Stimulated activated CD8-positive, alpha-beta memory T cell treated with anti-CD3 and anti-CD28 coated beads, Interleukin-2, amount 100 ng/mL, for 1 hour (primary cell): ENCODE measurements around the gene TUB.

ENCODE experiments used
- DNase-seq, 2 donors: peaks; one replicate each; pipeline ENCODE4 v3.0.0-alpha.2; 2020; ENCODE audit warnings: low read depth in 2 of 2

Gene TUB

DNA sequence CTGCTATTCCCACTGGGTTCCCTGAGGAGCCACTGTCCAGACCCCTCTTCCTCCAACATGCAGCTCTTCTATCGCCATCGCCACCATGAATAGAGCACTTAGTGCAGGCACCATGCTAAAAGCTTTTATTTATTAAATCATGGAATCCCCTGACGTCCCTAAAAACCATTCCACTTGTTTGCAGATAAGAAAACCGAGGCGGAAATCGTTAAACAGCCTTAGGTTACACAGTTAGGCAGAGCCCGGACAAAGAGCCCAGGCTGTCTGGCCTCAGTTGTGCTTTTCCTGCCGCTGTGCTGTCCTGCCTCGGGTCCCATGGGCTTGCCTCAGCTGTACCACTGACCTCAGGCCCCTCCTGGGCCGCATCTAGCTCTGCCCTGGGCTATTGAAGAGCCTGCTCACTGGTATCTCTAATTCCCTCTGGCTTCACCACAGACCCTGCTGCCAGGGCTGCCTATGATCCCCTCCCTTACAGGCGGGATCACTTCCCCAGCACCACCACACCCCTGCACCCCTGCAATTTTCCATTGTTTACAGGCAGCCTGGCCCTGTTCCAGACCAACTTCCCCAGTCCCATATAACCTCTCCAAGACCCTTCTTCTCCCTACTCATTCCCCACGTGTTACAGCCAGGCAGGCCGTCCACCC is 13.0 kb upstream of the TUB start:
- no peak for DNase-seq

DNA sequence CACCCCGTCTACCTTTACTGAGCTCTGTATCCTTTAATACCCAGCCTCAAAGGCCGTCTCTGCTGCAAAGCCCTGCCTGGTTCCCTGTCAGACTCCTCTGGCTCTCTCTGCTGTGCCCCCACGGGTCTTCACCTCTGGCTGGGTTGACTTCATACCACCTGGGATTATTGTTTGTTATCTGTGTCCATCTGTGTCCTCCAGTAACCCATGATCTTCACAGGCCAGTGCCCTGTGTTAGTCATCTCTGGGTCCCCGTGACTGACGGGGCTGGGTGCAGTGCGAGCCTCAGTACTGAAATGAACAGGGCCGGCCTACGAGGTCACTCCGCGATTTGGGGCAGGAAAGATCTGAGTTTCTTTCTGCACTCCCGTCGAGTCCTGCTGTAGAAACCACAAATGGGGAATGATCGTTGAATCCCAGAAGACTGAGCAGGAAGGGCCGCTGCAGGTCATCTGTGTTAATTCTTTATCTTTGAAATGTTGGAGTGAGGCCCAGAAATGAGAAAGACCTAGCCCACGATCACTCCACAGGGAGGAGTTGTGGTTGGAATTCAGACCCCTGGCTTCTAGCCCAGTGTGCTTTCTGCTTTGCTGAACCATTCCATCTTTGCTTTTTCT is 12.3 kb upstream of the TUB start:
- no peak for DNase-seq

DNA sequence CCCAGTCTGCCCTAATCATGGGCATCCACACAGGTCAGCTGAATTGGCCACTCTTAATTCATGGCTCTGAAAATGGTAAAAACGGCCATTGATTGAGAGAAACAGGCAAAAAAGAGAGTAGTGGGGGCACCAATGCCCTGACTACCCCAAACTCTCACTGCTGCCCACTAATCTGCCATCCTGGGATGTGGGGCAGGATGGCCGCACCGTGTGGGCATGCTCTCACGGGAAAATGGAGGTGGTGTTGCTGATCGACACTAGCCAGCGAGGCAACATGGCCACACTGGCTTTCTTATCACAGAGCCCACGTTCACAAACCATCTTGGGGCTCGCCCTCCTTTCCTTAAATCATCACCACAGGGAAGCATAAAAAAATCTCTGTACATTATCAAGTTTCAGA is 11.2 kb upstream of the TUB start:
- DNase-seq: no peak

- DNase-seq: no peak
These were observed 10.4 kb upstream of the TUB start for GRCh38 chr11:8070417-8071115.

DNA sequence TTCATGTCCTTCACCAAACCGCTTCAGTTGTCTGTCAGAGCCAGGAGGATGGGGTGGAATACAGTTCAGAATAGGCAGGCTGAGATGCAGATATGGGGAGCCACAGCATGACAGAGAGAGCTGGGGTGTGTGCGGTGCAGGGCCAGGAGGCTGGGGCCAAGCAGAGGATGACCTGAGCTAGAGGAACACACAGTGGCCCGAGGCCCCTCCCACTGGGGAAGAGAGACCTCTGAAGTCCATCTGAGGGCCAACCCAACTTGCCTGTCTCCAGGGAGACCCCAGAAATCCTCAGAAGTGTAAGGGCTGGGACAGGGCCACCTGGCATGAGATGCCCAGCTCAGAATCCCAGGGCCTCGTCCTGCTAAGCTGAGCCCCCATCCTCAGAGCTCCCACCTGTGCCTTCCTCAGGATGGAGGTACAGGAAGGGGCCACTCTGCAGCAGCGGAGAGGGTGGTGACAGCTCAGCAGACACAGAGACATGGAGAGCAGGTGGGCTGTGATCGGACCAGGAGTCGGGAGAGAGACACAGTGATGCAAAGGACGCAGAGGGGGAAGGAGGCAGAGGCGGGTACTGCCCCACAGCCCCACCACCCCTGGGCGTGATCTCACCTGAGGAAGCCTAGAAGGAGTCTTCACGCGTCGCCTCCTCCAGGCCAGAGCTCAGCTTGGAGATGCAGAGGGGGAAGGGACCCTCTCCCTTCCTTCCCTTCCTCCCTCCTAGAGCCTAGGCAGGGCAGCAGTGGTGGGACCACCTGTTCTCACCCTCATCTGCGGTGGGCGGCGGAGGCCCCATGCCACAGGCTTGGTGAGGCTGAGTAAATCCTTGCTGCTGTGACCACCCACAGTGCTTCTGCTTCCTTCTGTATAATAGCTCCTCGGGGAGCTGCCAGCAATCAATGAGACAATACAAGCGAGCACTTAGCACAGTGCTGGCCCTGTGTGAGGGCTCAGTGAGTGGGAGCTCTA is 9.1 kb upstream of the TUB start:
- no peak for DNase-seq

DNA sequence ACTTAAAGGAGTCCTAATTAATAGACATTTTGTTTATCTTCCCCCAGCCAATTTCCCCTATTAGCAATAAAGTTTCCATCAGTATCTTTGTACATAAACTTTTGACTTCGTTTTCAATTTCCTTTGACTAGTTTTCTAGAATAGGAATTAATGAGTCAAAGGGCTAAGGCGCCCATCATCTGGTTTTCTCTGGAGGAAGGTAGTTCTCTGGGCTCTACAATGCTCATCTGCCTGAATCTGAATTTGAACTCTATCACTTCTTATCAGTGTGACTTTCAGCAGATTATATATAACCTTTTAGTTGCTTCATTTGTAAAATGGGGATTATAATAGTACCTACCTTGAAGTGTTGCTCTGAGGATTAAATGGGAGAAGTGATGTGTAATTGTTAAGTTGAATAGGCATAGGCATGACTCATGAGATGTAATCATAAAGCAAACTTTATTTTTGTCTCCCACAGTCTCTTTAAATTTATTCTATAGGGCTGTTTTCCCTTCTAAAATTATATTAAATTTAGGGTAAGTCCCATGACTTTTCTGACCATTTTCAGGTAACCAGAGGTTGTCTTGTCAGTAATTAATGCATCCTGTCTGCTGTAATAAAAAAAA is 5.8 kb upstream of the TUB start:
- no peak for DNase-seq

- DNase-seq: no peak
These were observed 1.8 kb upstream of the TUB start for GRCh38 chr11:8079111-8079675.

DNA sequence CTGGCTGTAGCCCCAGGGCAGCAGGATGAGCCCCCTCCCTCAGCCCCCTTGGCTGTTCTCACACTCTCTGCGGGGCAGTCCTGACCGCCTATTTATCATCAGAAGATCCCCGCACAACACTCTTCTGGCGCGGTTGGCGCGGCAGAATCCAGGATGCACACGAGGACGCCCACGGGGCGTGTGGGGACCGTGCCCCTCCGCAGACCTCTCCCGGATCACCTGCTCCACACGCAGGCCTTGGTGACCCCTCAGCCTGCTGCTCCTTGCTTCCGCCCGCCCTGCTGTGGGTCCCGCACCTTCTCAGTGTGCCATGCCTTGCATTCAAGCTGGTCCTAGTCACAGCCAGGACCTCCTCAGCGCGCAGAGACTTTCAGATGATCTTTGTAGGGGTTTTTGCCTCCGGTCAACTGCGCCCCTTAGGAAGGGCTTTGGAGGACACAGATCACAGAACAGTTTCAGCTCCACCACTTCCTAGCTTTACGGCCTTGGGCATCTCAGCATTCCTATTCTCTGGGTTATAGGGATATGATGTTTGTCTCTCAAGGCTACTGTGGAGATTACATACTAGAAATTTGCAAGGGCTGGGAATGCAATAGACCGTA is 841 bp upstream of the TUB start:
- DNase-seq: no peak

GRCh38 chr11:8081591-8082250 is 710 bp downstream of the TUB start:
- no peak for DNase-seq

DNA sequence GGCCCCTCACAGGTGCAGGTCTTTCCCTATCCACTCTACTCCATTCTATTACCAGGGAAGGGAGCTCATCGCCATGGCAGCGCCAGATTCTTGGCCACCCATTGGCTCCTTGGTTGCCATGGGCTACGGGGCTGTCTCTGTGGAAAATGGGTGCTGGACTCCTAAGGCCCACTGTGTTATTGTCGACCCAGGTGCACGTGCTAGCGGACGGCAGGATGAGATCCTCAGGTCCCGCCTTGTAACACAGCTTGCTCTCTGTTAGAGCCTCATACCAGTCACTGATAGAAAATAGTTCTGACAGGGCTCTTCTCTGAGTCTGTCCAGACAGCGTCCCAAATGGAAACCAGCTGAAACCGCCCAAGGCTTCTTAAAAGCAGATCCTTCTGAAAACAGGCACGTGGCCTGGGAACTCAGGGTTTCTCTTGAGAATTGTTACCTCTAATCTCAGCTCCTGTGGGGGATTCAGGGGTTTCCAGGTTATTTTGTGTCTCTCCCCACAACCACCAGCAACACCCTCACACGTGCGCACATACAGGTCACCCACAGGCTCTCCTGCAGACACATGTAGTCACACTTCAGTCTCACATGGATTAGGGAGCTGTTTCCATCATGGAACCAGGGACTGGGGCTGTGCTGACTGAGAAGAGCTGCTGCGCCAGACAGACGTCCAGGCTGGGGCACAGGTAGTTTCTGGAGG is 1.5 kb downstream of the TUB start:
- DNase-seq: no peak

DNA sequence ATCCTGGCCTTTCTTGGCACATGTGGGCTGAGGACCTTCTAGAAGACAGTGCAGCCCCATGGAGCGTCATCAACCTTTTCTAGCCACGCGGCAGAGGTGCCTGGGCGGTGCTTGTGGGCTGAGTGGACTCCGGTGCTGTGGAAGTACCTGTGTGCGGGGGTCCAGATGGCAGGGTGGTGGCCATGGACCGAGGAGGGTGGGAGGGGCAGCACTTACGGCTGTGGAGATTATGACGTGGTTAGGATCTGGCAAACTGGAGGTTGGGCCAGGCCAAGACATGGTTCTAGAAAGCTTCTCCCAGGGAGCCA is 2.0 kb downstream of the TUB start:
- DNase-seq: no peak

- no peak for DNase-seq
These were observed 2.9 kb downstream of the TUB start for GRCh38 chr11:8083871-8084281.

- DNase-seq: no peak
These were observed 3.3 kb downstream of the TUB start for GRCh38 chr11:8084352-8084751.

DNA sequence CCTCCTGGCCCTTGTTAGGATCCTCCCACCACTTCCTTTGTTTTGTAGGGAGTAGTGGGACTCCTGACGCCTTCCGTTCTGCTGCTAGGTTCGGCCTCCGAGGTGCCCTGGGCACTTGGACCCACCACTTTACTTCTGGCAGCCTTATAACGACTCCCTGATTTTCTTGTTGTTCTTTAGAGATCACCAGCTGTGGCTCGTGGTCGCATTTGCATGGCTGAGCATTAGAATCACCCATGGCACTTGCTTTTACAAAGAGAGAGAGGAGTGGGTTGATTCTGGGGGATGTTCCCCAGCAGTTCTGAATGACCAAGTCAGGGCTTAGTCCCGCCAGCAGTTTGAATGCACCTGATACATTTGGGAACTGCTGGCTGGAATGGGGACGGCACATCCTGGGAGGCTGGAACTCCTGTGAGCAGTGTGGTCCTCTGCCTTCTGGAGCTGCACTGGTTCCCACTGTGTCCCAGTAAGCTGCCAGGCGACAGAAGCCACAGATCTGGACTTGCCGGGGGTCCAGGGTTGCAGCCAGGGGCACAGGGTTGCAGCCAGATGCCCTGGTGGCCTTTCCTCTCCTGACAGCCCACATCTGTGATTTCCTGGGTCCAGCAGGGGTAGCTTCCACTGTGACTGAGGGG is 4.1 kb downstream of the TUB start:
- no peak for DNase-seq

- no peak for DNase-seq
These were observed 5.0 kb downstream of the TUB start for GRCh38 chr11:8086001-8086479.

- DNase-seq: no peak
These were observed 5.6 kb downstream of the TUB start for GRCh38 chr11:8086571-8086970.

DNA sequence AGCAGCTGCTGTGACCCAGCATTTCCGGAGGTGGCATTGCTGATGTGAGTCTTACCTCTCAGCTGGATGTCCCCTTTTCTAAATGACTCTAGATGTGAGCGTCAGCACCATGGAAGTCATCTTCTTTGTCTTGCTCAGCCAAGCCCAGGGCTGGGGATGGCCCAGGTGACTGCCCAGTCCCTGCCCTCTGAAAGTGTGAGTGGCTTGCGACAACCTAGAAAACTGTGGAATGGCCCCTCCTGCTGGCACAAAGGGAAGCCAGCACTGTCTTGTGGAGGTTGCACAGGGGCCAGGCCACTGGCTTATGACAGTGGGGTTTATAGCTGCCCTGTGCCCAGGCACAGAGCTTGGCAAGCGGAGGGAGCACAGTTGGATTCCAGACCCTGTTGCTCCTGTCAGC is 6.2 kb downstream of the TUB start:
- DNase-seq: no peak

DNA sequence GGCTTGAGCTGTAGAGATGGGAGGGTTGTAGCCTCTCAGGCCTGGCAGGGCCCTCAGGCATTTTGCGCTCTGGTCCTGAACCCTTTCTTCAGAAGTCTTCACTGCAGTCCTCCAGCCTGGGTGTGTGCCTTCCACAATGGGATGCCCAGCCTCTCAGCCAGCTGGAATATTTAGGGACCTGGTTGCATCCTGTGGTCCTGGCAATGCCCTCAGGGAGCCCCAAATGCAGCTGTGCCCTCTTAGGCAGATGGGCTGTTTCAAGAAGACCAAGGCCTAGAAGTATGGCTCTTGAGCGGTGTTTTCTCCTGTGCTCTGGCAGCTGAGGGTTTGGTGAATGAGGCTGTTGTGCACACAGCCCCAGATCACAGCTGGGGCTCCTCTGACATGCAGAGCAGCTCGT is 6.7 kb downstream of the TUB start:
- DNase-seq: no peak

GRCh38 chr11:8089791-8090510 is 8.9 kb downstream of the TUB start:
- no peak for DNase-seq
